ENCODE results near the gene AKAP6. TPM values are rescaled to one million over a fixed set of nuclear protein-coding genes. Genes with fewer than 3 reads are reported as not detected.
A peak's percentile ranks its signal among the peaks of the same experiment; 100 is the strongest.

The AKAP6 gene
- total RNA-seq, 1 donor from 2014 or later: 0.53 TPM

DNA sequence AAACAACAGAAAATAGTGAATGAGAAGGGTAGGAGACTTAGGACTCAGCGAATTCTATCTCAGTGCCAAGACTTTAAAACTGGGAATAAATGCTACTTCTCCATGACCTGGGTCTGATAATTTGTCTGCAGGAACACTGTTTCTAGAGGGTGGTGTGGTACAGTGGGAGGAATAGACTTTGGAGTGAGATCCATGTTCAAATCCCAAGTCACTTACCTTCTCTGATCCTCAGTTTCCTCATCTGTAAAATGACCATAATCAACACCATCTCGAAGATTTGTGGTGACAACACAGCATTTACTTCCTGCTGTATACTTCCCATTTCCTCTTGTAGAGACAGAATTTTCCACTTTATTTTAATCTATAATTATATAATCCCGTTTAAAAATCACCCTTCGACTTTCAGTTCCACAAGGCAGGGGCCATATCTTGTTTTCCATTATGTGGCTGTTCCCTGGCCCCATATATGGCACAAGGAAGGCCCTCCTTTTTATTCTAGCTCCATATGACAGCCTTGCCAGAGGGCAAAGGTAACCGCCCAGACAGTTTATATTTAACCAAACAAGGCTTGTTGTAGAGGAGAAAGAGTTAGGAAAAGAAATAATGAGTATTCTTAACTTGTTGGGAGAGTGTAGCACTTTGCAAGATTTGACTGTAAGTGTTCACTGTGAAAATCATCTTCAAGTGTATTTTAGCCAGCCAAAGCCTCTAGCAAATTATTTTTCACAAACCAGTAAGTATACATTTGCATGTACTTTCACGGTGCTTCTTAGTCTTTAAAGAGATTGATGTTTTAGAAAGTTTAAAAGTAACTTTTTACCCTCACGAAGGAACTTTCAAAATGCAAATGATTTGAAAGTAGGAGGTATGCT is 243.1 kb downstream of the AKAP6 start:
- ATAC-seq (ENCODE audit: low read depth): no peak
- no peak overlapping the region for H3K4me3 Mint-ChIP-seq
- no peaks in the 10 kb centered on the region for H3K9me3 Mint-ChIP-seq
- H3K4me1 Mint-ChIP-seq: no peaks in the 10 kb centered on the region
- no peak for DNase-seq
- ChIA-PET POLR2A (no interaction called here), CTCF (no interaction called here)
- no peak overlapping the region for H3K27ac Mint-ChIP-seq
- intact Hi-C loops (cut with micrococcal nuclease): no loop called here
- no peaks in the 10 kb centered on the region for H3K36me3 Mint-ChIP-seq (ENCODE audit: low read depth)
- TF ChIP-seq, protein P1, sequence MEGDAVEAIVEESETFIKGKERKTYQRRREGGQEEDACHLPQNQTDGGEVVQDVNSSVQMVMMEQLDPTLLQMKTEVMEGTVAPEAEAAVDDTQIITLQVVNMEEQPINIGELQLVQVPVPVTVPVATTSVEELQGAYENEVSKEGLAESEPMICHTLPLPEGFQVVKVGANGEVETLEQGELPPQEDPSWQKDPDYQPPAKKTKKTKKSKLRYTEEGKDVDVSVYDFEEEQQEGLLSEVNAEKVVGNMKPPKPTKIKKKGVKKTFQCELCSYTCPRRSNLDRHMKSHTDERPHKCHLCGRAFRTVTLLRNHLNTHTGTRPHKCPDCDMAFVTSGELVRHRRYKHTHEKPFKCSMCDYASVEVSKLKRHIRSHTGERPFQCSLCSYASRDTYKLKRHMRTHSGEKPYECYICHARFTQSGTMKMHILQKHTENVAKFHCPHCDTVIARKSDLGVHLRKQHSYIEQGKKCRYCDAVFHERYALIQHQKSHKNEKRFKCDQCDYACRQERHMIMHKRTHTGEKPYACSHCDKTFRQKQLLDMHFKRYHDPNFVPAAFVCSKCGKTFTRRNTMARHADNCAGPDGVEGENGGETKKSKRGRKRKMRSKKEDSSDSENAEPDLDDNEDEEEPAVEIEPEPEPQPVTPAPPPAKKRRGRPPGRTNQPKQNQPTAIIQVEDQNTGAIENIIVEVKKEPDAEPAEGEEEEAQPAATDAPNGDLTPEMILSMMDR (IDR thresholded peaks at IDR 0.05): no peak
- H3K27me3 Mint-ChIP-seq: peaks cover 5% of the 10 kb centered on the region

- ChIA-PET POLR2A (no interaction called here), CTCF (no interaction called here)
- H3K4me1 Mint-ChIP-seq: peaks cover 2% of the 10 kb centered on the region
- no peaks in the 10 kb centered on the region for H3K36me3 Mint-ChIP-seq (ENCODE audit: low read depth)
- DNase-seq (no peak), ATAC-seq (ENCODE audit: low read depth) (no peak)
- H3K27ac Mint-ChIP-seq: no peak overlapping the region
- peaks cover 3% of the 10 kb centered on the region for H3K27me3 Mint-ChIP-seq
- no peaks in the 10 kb centered on the region for H3K9me3 Mint-ChIP-seq
- no peak overlapping the region for H3K4me3 Mint-ChIP-seq
- TF ChIP-seq, protein P1 (IDR thresholded peaks at IDR 0.05): no peak
- intact Hi-C loops (cut with micrococcal nuclease): no loop called here
Observed at GRCh38 chr14:32572867-32573150, 243.7 kb downstream of the AKAP6 start.

- Mint-ChIP-seq H3K4me3 (no peak overlapping the region), H3K9me3 (no peaks in the 10 kb centered on the region), H3K36me3 (ENCODE audit: low read depth) (no peaks in the 10 kb centered on the region), H3K4me1 (peaks cover 10% of the 10 kb centered on the region), H3K27ac (no peak overlapping the region), H3K27me3 (peaks cover 1% of the 10 kb centered on the region)
- ATAC-seq (ENCODE audit: low read depth) (no peak), DNase-seq (no peak)
- CTCF ChIA-PET: interaction anchor here (0.6 to 3.4 kb wide), 2 partner anchors 1218 to 1219 kb away, joined by 4 to 20 read pairs; no protein-coding TSS in a partner anchor
- intact Hi-C loops (cut with micrococcal nuclease): no loop called here
- POLR2A ChIA-PET: no interaction called here
- TF ChIP-seq, protein P1 (IDR thresholded peaks at IDR 0.05): no peak
Observed at GRCh38 chr14:32574269-32574668, 245.2 kb downstream of the AKAP6 start.

DNA sequence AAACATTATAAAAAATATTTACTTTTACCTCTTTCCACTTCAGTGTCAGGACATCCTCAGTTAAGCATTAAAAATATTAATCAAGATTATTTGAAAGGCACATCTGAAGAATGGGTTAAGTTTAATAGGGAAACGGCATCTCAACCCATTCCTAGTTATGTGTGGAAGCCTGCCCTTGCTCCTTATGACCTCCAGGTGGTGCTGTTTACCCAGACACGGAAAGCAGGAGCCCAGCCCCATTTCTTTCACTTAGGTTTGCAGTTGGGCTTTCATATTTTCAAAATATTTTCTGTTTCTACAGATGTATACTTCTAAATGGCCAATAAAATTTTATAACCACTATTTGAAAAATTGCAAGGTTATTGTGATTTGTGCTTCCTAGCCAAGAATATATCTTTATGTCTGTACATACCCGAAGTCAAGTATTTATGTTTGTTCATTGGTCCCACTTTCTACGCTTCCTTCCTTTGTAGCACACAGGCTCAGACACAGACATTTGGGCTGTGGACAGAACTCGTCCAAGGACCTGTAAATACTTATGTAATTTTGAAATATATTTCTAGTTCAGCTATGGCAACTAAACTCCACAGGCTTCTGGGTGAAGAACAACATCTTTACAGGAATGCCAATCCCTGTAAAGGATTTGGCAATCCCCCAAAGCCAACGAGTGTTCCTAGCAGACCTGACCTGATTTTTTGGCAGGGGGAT is 247.1 kb downstream of the AKAP6 start:
- intact Hi-C loops (cut with micrococcal nuclease): loop anchor here (1.0 kb wide), 3 partner anchors 1216 to 1748 kb away; no protein-coding TSS in a partner anchor
- Mint-ChIP-seq H3K9me3 (no peaks in the 10 kb centered on the region), H3K27ac (no peak overlapping the region), H3K4me3 (no peak overlapping the region), H3K36me3 (ENCODE audit: low read depth) (no peaks in the 10 kb centered on the region), H3K27me3 (peaks cover 1% of the 10 kb centered on the region), H3K4me1 (peaks cover 10% of the 10 kb centered on the region)
- ATAC-seq (ENCODE audit: low read depth): peak; percentile 66
- TF ChIP-seq, protein P1 (IDR thresholded peaks at IDR 0.05): peak; percentile 38
- ChIA-PET POLR2A (no interaction called here), CTCF (interaction anchor here (0.6 to 3.4 kb wide), 5 partner anchors 16 to 1747 kb away, joined by 3 to 20 read pairs (median 4); no protein-coding TSS in a partner anchor)
- no peak for DNase-seq

DNA sequence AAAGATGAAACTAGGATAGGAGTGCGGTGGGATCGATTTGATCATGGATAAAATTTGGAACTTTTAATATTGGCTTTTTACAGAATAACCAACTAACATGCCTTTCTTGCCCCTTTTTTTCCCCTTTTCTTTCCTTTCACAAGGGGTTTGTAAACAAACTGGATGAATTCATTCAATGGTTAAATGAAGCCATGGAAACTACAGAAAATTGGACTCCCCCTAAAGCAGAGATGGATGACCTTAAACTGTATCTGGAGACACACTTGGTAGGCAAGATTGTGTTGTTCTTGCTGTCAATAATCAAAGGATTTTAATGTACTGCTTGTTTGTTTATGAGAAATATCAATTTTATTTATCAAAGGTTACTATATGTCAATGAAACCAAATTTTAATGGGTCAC is 247.9 kb downstream of the AKAP6 start:
- ATAC-seq (ENCODE audit: low read depth): no peak
- CTCF ChIA-PET: interaction anchor here (1.0 to 3.4 kb wide), 2 partner anchors 15 to 1216 kb away, joined by 4 to 20 read pairs; no protein-coding TSS in a partner anchor
- H3K27me3 Mint-ChIP-seq: peaks cover 1% of the 10 kb centered on the region

More for the DNA sequence above, 247.9 kb downstream of the AKAP6 start:
- Mint-ChIP-seq H3K9me3 (no peaks in the 10 kb centered on the region), H3K27ac (no peak overlapping the region), H3K36me3 (ENCODE audit: low read depth) (no peaks in the 10 kb centered on the region), H3K4me3 (no peak overlapping the region), H3K4me1 (peaks cover 10% of the 10 kb centered on the region)
- POLR2A ChIA-PET: no interaction called here
- DNase-seq: no peak
- intact Hi-C loops (cut with micrococcal nuclease): loop anchor here (1.0 kb wide), 3 partner anchors 1215 to 1747 kb away; no protein-coding TSS in a partner anchor
- TF ChIP-seq, protein P1 (IDR thresholded peaks at IDR 0.05): no peak
